Activated CD4-positive, alpha-beta T cell treated with anti-CD3 and anti-CD28 coated beads, Interleukin-2, amount 50 U/mL, for 1 hour (primary cell): ENCODE measurements around the gene MAFF.
"Not testable (repeated sequence)": the region's sequence is repeated elsewhere in the genome, so short reads cannot be mapped to it uniquely, and the experiment has no call there.

Source experiments
- DNase-seq: peaks from one replicate; pipeline ENCODE4 v3.0.0-alpha.2; 2020

The MAFF gene

DNA sequence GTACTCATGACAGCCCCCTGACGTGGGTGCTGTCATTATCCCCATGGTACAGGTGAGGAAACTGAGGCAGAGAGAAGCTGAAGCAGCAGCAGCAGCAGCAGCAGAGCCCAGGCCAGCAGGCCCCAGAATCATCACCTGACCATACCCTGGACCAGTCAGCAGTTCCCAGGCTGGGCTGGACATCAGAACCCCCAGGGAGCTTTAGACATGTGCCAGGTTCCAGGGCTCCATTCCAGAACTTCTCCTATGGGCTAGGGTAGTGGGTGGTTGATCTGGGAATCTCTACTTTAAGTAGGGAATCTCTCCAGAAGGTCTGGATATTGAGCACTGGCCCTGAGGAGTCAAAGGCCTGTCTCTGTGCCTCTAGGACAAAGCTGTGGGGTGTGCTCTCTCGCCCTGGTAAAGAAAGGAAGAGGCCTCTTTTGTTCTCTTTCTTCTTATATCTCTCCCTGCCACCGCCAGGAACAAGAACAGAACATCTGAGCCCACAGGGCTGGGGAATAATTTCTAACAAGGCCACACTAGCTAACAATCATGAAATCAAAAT is 26.6 kb downstream of the MAFF start:
- no peak for DNase-seq

DNA sequence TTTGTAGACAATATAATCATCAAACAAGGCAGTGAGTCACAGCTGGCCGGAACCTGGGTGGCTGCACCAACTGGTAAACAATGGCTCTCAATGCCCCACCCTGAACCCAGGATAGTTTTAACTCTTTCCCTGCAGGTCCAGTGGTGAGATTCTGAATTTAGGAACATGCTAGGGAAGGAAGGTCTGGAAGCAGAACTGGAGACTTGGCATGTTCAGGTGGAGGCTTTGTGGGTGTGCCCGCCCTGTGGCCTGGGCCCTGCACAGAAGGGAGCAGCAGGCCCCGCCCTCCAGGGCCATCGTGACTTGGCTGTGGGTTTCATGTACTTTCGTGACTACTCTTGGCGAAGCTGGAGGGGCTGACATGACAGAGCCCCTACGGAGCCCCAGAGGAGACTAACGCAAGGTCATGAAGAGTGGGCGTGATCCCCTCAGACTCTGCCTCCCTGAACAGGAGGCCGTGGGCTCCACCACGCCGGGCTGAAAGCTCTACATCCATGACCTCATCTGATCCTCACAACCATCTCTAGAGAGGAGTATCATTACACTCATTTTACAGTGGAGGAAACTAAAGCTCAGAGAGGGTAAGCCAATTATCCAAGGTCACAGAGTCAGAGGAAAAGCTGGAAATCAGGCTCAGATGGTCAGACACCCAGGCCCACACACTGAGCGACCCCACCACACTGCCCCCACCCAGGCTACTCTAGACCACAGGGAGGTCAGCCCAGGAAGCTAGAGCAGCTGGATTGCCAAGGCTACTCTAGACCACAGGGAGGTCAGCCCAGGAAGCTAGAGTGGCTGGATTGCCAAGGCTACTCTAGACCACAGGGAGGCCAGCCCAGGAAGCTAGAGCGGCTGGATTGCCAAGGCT is 27.3 kb downstream of the MAFF start:
- peak; percentile 22 for DNase-seq

DNA sequence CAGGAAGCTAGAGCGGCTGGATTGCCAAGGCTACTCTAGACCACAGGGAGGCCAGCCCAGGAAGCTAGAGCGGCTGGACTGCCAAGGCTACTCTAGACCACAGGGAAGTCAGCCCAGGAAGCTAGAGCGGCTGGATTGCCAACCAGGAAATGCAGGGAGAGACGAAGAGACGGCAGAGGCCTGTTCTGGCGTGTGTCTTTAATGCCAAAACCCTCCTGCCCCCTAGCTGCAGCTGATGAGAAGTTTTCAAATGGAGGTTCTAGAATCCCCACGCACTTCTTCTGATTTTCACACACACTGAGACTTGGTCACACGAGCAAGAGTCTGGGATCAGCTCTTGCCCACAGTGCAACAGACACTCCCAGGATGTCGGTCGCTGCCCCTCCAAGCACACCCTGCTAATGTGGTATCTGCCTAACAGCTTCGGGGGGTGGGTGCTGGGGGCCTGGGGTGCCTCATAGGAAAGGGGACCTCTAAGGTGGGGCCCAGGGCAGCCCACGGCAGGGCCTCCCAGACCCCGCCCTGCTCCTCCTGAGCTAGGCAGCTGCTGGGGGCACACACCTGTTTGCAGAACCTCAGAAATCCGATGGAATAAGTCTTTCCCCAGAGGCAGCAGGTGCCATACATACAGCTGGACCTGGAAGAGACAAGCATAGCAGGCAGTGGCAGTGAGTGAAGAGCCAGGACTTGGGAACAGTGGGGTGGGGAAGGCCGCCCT is 28.5 kb downstream of the MAFF start:
- DNase-seq: peak; percentile 40

GRCh38 chr22:38230916-38231315 is 29.1 kb downstream of the MAFF start:
- DNase-seq: no peak

DNA sequence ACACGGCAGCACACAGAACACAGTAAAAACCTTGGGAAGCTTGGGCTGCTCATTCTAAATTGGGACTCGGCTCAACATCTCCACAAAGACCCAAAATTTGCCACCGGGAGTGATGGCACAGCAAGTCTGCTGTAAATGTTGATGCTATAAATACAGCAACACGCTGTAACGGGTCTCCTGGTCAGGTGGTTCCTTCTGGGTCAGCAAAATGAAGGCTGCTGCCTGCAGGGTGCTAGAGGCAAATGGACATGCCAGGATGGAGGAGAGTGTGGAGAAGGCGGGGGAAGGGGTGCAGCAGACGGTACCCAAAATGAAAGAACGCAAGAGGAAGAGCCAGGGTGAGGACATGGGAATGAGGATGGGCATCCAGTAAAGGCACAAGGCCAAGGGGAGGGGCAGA is 30.4 kb downstream of the MAFF start:
- no peak for DNase-seq

GRCh38 chr22:38233427-38233826 is 31.6 kb downstream of the MAFF start:
- DNase-seq: no peak

DNA sequence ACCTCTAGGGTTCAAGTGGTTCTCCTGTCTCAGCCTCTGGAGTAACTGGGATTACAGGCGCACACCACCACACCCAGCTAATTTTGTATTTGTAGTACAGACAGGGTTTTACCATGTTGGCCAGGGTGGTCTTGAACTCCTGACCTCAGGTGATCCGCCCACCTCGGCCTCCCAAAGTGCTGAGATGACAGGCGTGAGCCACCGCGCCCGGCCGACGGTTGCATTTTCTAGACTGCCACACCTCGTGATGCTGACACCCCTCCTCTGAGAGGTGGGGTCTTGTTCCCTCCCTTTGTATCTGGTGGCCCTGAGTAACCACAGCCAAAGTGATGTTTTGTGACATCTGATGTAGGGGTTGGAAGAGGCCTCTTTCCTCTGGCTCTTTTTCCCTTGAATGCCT is 32.1 kb downstream of the MAFF start:
- not testable (repeated sequence) for DNase-seq

- no peak for DNase-seq
Measured at GRCh38 chr22:38235240-38235850, 33.6 kb downstream of the MAFF start.

GRCh38 chr22:38236786-38237185 is 35.0 kb downstream of the MAFF start:
- no peak for DNase-seq

GRCh38 chr22:38238519-38239071 is 36.8 kb downstream of the MAFF start:
- no peak for DNase-seq

DNA sequence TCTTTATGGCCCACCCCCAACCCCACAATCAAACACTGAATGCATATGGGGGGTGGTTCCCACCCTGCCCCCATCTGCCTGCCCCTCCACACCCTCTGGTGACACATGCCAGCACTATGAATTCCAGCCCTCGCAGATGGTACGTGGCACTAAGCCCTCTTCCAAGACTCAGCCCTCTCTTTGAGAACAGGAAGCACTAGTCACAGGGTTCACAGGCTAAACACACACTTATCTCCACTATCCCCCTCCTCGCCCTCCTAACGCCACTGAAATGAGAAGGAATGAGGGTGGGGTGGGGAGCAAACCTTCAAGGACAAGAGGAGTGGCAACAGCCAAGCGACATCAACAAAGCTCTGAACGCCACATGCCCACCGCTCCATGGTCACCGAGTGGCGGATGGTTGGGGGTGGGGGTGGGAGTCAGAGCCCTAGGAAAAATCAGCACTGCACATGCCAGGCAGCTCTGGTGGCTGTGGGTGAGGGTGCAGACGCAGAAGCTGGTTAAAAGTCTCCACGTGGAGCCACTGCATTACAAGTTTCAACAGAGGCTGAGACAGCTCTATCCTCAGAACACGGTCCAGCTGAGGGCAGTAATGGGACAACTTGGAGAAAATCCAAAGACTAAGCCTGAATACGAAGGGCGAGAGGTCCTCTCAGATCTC is 37.4 kb downstream of the MAFF start:
- no peak for DNase-seq

- no peak for DNase-seq
Measured at GRCh38 chr22:38240734-38241252, 39.0 kb downstream of the MAFF start.

GRCh38 chr22:38243007-38243765 is 41.4 kb downstream of the MAFF start:
- DNase-seq: no peak

DNA sequence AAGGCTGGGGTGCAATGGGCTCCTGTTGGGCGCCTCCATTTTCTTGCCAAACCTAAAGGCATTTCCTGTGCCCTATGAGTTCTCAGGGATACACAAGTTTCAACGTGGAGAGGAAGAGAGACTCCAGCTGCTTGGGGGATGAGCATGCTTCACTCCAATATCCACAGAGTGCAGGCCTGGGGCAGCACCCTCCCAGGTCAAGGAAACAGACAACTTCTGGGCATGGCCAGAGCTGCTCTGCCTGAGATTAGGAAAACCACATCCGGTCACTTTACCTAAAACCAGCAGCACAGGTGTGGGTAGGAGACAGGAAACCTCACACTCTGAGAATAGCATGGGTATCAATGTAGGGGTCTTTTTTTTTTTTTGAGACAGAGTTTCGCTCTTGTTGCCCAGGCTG is 42.3 kb downstream of the MAFF start:
- DNase-seq: no peak

DNA sequence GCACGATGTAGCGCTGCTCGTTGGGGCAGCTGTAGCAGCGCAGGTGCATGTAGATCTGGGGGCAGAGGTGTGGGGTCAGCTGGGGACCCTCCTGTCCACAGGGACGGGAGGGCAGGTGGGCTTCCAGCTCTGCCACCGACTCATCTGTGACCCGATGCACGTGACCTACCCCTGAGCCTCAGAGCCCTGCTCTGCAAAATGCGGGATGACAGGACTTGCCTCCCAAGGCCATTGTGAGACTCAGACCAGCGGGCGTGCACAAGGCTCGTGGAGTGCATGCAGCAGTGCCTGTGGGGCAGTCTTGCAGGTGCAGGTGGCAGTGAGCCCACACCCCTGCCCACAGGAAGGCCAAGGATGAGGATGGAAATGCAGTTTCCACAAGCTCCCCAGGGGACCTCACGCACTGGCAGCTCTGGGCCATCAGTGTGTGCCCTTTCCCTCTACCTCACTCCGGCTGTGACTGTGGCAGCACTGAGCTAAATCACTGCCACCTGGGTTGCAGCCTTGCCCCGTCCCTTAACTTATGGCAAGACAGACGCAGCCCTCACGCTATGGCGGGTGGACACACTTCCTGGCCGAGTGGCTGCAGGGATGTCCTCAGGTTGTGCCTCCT is 44.4 kb downstream of the MAFF start:
- no peak for DNase-seq

- no peak for DNase-seq
Measured at GRCh38 chr22:38246692-38247091, 44.9 kb downstream of the MAFF start.

DNA sequence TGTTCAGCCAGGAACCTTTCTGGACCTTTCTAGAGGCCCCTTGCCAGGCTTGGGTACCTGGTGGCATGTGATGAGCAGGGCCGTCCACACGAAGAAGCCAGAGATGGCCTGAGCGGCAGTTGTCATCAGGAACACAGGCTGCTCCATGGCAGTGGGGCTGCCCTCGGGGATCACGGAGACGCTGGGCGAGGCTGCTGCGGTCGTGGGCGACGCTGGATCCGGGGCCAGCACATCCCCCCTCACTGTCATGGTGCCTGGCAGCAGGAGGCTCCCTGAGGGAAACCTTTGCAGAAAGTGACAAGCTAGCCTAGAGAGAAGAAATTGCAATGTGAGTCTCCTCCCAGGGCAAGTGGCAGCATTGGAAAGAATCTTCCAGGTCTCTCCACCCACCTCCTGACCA is 45.9 kb downstream of the MAFF start:
- DNase-seq: no peak

DNA sequence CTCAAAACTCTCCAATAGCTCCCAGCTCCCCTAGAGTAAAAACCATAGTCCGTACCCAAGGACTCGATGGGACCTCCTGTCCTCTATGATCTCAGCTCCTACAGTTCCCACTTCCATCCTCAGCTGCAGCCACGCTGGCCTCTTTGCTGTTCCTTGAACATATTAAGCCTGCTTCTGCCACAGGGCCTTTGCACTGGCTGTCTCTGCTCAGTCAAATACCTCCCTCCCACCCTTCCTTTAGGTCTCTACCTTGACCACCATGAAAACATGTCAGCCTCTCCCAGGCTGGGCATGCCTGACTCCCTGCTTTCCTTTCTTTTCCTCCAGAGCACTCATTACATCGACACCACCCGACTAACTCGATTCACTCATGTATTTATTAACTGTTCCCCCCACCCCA is 46.5 kb downstream of the MAFF start:
- no peak for DNase-seq

DNA sequence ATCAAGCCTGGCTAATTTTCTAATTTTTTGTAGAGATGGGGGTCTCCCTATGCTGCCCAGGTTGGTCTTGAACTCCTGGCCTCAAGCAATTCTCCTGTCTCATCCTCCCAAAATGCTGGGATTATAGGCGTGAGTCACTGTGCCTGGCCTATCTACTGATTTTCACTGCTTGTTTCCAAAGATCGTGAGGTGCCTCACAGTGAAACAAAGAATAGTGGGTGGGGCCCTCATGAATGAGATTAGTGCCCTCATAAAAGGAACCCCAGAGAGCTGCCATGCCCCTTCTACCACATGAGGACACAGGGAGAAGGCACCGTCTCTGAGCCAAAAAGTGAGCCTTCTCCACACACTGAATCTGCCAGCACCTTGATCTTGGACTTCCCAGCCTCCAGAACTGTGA is 47.5 kb downstream of the MAFF start:
- DNase-seq: no peak

DNA sequence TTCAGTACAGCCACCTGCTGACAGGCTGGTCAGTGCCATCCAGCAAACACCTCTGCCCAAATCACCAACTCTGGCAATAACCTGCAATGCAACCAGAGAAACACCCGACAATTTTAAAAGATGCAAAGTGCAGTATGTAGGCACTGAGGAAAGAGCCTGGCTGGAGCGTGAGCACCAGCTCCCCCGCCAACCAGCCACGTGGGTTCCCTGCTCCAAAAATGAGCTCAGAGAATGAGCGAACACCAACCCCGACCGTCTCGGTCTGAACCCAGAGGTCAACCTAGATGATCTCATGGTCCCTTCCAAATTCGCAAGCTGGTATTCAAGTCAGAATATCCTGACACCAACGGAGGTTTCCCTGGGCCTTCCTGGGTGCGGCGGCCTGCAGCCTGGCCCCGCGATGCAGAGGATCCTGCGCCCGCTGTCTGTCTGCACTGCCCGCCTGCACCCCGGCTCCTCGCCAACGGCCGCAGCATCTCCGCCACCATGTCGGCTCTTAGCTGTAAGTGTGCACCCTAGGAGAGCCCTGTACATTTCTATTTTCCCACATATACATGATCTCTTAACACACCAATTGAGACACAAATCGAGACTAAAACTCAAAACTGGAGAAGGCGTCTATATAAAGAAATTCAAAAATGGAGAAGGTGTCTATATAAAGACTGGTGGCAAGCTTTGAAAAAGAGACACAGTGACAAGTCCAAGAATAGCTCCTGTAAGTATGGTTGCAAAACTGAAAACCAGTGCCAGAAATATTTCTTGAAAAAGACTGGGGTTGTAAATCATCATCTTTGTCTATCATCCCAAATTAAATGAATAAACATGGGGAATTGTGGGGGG is 48.2 kb downstream of the MAFF start:
- DNase-seq: no peak
